Cardiac fibroblast (primary cell): ENCODE data around the gene FRMD3.
"Not testable (repeated sequence)": the region's sequence is repeated elsewhere in the genome, so short reads cannot be mapped to it uniquely, and the experiment has no call there.

ENCODE experiments used
- DNase-seq, 2 donors: peaks; one replicate each; pipeline versions ENCODE4 v3.0.0 to v3.0.0-alpha.2; 2010; ENCODE audit warnings: low read depth in 2 of 2
- H3K4me3 ChIP-seq, 2 donors: replicated peaks in 1 of 2; 1 replicate in 1 of 2; 2 replicates in 1 of 2; pipeline ENCODE4 v1.5.1; 2011; ENCODE audit warnings: low read depth in 2 of 2, low read length in 2 of 2, mild to moderate bottlenecking in 2 of 2, moderate library complexity in 1 of 2
- TF ChIP-seq, protein P1 (sequence below): IDR thresholded peaks from one replicate; pipeline ENCODE4 v1.5.1; 2011; ENCODE audit warnings: low read depth, mild to moderate bottlenecking, low read length, inconsistent platforms

The FRMD3 gene

DNA sequence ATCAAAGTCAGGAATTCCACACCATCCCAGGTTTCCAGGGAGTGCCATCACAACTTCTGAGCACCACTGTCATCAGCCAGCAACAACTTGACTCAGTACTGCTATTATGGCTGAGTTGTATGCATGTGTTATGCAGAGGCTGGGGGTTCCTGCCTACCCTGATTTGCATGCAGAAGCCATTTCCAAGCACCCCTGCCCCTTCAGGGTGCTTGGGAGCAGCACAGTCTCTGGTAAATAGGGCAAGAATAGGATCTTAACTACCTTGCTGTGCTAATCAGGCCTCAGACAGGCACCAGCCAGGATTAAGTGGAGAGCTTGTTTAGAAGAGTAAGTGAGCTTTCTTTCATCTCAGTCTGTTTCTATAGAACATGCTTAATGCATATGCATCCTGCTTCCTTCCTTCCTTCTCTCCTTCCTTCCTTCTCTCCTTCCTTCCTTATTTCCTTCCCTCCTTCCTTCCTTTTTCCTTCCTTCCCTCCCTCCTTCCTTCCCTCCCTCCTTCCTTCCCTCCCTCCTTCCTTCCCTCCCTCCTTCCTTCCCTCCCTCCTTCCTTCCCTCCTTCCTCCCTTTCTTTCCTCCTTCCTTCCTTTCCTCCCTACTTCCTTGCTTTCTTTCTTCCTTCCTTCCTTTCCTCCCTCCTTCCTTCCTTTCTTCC, 175.7 kb downstream of the FRMD3 start:
- DNase-seq = no peak
- H3K4me3 ChIP-seq = no peak overlapping the region
- TF ChIP-seq, protein P1, sequence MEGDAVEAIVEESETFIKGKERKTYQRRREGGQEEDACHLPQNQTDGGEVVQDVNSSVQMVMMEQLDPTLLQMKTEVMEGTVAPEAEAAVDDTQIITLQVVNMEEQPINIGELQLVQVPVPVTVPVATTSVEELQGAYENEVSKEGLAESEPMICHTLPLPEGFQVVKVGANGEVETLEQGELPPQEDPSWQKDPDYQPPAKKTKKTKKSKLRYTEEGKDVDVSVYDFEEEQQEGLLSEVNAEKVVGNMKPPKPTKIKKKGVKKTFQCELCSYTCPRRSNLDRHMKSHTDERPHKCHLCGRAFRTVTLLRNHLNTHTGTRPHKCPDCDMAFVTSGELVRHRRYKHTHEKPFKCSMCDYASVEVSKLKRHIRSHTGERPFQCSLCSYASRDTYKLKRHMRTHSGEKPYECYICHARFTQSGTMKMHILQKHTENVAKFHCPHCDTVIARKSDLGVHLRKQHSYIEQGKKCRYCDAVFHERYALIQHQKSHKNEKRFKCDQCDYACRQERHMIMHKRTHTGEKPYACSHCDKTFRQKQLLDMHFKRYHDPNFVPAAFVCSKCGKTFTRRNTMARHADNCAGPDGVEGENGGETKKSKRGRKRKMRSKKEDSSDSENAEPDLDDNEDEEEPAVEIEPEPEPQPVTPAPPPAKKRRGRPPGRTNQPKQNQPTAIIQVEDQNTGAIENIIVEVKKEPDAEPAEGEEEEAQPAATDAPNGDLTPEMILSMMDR = no peak

DNA sequence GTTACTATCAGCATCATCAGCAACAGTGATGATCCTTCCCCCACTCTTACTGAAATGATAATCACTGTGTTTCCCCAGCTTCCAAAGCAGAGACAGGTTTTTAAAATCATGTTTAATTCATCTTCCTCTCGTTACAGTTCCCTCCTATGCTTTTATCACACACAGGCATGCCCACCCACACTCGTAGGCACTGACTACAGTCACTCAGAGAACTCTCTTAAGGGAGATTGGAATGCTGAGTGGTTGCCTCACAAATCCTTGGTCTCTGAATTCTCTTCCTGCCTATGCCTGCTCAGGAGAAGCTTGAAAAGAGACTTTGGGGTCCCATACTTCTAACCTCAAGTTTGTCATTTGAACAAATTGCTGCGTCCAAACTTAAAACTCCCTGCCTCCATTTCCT, 179.2 kb downstream of the FRMD3 start:
- H3K4me3 ChIP-seq = no peak overlapping the region
- TF ChIP-seq, protein P1 = no peak
- no peak for DNase-seq

DNA sequence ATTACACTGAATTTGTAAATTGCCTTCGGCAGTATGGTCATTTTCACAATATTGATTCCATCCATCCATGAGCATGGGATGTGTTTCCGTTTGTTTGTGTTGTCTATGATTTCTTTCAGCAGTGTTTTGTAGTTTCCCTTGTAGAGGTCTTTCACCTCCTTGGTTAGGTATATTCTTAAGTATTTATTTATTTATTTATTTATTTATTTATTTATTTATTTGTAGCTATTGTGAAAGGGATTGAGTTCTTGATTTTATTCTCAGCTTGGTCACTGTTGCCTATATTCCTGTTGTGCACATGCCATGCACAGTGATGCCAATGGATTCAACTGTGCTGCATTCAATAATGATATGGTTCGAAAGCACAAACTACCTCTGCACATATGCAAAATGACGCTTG, 179.7 kb downstream of the FRMD3 start:
- DNase-seq, H3K4me3 ChIP-seq: not testable (repeated sequence)

DNA sequence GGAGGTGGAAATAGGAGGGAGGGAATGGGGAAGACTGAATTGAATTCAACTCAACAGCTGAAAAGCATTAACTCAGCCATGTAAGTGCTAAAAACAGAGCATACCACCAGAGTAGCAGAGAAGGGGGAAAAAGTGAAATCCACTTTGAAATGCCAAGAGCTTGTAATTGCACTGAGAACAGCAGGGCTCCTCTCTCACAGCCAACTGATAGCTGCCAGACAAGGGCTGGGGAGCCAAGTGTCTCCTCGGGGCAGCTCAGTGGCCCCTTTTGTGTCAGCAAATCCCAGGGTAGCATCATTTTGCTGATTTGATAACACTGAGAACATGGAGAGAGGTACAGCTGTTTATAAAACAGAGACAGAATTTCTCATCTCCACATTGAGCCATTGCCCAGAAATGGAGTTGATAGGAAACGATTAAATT, 182.5 kb downstream of the FRMD3 start:
- DNase-seq = no peak
- TF ChIP-seq, protein P1 = no peak

DNA sequence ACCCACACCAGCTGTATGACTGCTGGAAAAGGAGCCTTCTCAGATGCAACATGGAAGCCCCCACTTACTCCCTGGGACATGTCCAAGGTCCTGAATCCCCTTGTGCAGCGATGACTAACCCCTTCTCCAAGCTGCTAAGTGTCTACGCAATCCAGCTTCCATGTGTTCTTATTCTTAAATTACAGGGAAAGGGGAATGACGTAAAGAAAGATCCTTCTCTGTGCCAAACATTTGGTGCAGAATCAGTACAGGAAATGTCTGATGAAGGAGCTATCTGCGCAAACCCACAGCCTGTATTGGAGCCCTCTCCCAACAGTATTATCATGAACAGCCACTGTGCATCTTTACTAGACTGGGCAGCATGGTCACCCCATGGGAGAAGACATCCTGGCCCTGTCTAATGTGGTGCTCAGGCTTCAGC, 183.2 kb downstream of the FRMD3 start:
- DNase-seq = peak; percentile 76 to 85
- TF ChIP-seq, protein P1 = no peak

More for the DNA sequence above, 182.5 kb downstream of the FRMD3 start:
- H3K4me3 ChIP-seq = no peak overlapping the region

DNA sequence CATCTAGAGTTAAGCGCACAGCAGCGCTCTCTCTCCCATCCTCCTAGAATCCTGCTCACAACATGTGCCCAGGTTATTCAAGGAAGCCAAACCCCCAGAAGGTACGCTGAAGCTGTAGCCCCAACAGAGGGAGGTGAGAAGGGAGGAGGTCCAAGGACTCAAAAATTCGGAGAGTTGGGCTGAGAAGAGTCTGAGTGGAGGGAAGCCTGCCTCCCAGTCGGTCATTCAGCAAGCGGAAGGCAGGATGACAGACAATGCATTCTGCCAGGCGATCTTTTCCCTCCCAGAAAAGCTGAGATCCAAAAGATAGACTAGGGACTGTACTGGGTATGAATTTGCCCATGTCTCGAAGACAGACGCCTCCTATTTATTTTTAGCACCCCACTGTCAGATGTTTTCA, 189.2 kb downstream of the FRMD3 start:
- no peak for DNase-seq
- no peak overlapping the region for H3K4me3 ChIP-seq
- TF ChIP-seq, protein P1 = no peak

More for the DNA sequence above, 183.2 kb downstream of the FRMD3 start:
- H3K4me3 ChIP-seq = no peak overlapping the region

DNA sequence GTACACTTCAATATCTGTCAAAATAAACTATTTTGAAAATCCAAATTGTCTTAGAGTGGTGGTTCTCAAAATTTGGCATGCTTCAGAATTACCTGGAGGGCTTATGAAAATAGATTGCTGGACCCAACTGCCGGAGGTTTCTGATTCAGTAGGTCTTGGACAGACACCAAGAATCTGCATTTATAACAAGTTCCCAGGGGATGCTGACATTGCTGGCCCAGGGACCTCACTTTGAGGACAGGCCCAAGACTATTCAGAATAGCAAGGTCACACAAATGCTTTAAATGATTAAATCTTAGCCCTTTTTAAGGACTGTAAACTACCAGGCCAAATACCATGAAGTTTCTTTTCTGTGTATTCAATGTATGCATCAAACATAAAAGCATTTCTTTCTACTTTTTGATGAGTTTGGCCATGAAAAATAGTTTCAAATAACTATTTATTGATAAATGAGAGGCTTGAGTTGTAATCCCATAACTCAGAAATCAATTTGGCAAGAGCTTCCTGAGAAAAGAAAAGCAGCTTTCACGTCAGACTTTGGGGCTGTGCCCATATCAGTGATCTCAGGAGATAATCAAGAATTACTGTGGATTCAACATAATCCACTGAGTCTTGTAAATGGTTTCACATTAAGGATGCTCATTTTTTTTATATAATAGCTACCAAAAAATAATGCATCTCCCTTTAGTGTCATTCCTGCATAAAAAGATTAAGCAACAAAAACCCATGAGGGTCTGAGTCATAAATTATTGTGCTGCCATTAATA, 191.4 kb downstream of the FRMD3 start:
- TF ChIP-seq, protein P1 = no peak
- H3K4me3 ChIP-seq = no peak overlapping the region
- DNase-seq = peak in 1 of 2 donors; percentile 32
